Measurements from ENCODE around the gene ETNK2. TPM values are rescaled to one million over a fixed set of nuclear protein-coding genes. Genes with fewer than 3 reads are reported as not detected.

ETNK2 gene
- total and polyA plus RNA-seq, 2 donors (not counting 1 experiment from before 2014, with no cell fraction given): 0.49 to 2.8 TPM

- Histone ChIP-seq H2AFZ (ENCODE audit: insufficient read depth, low read depth, low read length, poor library complexity, severe bottlenecking) (no peak overlapping the region), H3K27ac (ENCODE audit: low read length in 2 of 2) (no peak overlapping the region), H3K4me3 (ENCODE audit: control extremely low read depth in 1 of 5, extremely low read depth in 1 of 5, insufficient read depth in 1 of 5, low read depth in 2 of 5, low read length in 4 of 5) (no peak overlapping the region), H3K4me1 (ENCODE audit: control insufficient read depth in 2 of 2, insufficient read depth in 2 of 2, low read length in 2 of 2) (peaks cover 17 to 21% of the 10 kb centered on the region in 2 donors), H4K20me1 (ENCODE audit: control insufficient read depth, insufficient read depth, low read length, poor library complexity, severe bottlenecking) (no peaks in the 10 kb centered on the region), H3K79me2 (ENCODE audit: control insufficient read depth, insufficient read depth, low read length) (no peaks in the 10 kb centered on the region), H3K27me3 (replicated peaks in 1 of 4; ENCODE audit: control extremely low read depth in 1 of 4, control insufficient read depth in 3 of 4, insufficient read depth in 4 of 4, low read length in 3 of 4) (peaks cover 0 to 13% (median 0%) of the 10 kb centered on the region in 4 experiments), H3K9ac (ENCODE audit: low read length) (no peak overlapping the region), H3K4me2 (replicated peaks; ENCODE audit: low read depth, low read length, poor library complexity, severe bottlenecking) (no peak overlapping the region), H3K36me3 (replicated peaks in 1 of 2; ENCODE audit: control extremely low read depth in 1 of 2, control insufficient read depth in 1 of 2, extremely low read depth in 1 of 2, insufficient read depth in 2 of 2, low read length in 1 of 2) (no peaks in the 10 kb centered on the region), H3K9me3 (ENCODE audit: control extremely low read depth in 1 of 3, control insufficient read depth in 2 of 3, insufficient read depth in 1 of 3, low read length in 2 of 3) (no peaks in the 10 kb centered on the region)
- no peak overlapping the region for H3K27ac Mint-ChIP-seq
- no peaks in the 10 kb centered on the region for H3K9me3 Mint-ChIP-seq (ENCODE audit: insufficient read depth)
- peaks cover 17% of the 10 kb centered on the region for H3K27me3 Mint-ChIP-seq
- no peak for ATAC-seq (ENCODE audit: low read depth)
- H3K4me1 Mint-ChIP-seq: peaks cover 16% of the 10 kb centered on the region
- WGBS (ENCODE audit: insufficient coverage): 88% methylated on average over 4 of the region's 4 CpGs
- ChIA-PET POLR2A (no interaction called here), CTCF (interaction anchor here (0.7 to 1.0 kb wide), 2 partner anchors 10 to 87 kb away, joined by 3 read pairs; no protein-coding TSS in a partner anchor)
- intact Hi-C loops (cut with micrococcal nuclease): no loop called here
- no peak overlapping the region for H3K4me3 Mint-ChIP-seq
- DNase-seq: no peak
- TF ChIP-seq EZH2 (IDR thresholded peaks at IDR 0.05; ENCODE audit: borderline replicate concordance, insufficient read depth, low read depth, low read length, poor library complexity, severe bottlenecking) (no peak), CTCF (IDR thresholded peaks at IDR 0.05) (no peak)
These were observed 53.2 kb downstream of the ETNK2 start for GRCh38 chr1:204098683-204099082.

DNA sequence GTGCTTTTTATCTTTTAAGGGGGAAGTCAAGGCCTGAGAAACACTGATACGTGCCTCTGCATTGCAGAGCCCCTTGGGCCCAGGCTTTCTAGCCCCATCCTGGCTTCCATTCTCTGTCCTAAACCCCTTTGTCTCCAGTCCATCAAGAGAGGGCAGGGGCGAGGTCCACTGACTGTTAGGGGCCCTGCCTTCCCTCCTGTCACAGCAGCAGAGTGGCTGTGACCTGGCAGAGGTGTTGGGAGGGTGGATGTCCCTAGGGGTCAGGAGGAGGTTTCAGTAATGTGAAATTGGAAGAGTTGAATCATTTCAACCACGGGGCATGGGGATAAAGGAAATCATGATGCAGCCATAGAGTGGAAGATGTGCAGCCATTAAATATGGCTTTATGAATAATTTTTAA is 54.9 kb downstream of the ETNK2 start:
- H3K9ac ChIP-seq (ENCODE audit: low read length): no peak overlapping the region
- intact Hi-C loops (cut with micrococcal nuclease): no loop called here
- no peaks in the 10 kb centered on the region for H3K4me1 Mint-ChIP-seq
- ChIA-PET CTCF (no interaction called here), POLR2A (no interaction called here)
- DNase-seq (no peak), ATAC-seq (ENCODE audit: low read depth) (no peak)
- no peak overlapping the region for H3K27ac Mint-ChIP-seq
- H3K9me3 Mint-ChIP-seq (ENCODE audit: insufficient read depth): no peaks in the 10 kb centered on the region
- TF ChIP-seq EZH2 (IDR thresholded peaks at IDR 0.05; ENCODE audit: borderline replicate concordance, insufficient read depth, low read depth, low read length, poor library complexity, severe bottlenecking) (no peak), CTCF (IDR thresholded peaks at IDR 0.05) (no peak)
- H2AFZ ChIP-seq (ENCODE audit: insufficient read depth, low read depth, low read length, poor library complexity, severe bottlenecking): no peak overlapping the region
- H3K4me2 ChIP-seq (replicated peaks; ENCODE audit: low read depth, low read length, poor library complexity, severe bottlenecking): no peak overlapping the region
- no peaks in the 10 kb centered on the region for H3K36me3 ChIP-seq (replicated peaks in 1 of 2; ENCODE audit: control extremely low read depth in 1 of 2, control insufficient read depth in 1 of 2, extremely low read depth in 1 of 2, insufficient read depth in 2 of 2, low read length in 1 of 2)
- no peak overlapping the region for H3K4me3 ChIP-seq (ENCODE audit: control extremely low read depth in 1 of 5, extremely low read depth in 1 of 5, insufficient read depth in 1 of 5, low read depth in 2 of 5, low read length in 4 of 5)
- H3K4me3 Mint-ChIP-seq: no peak overlapping the region
- no peaks in the 10 kb centered on the region for H3K9me3 ChIP-seq (ENCODE audit: control extremely low read depth in 1 of 3, control insufficient read depth in 2 of 3, insufficient read depth in 1 of 3, low read length in 2 of 3)
- no peaks in the 10 kb centered on the region for H4K20me1 ChIP-seq (ENCODE audit: control insufficient read depth, insufficient read depth, low read length, poor library complexity, severe bottlenecking)
- WGBS (ENCODE audit: insufficient coverage): 50% methylated on average over 1 of the region's 3 CpGs
- H3K27me3 Mint-ChIP-seq: peaks cover 24% of the 10 kb centered on the region
- no peak overlapping the region for H3K27ac ChIP-seq (ENCODE audit: low read length in 2 of 2)
- peaks cover 0 to 3% of the 10 kb centered on the region in 2 donors for H3K4me1 ChIP-seq (ENCODE audit: control insufficient read depth in 2 of 2, insufficient read depth in 2 of 2, low read length in 2 of 2)
- H3K27me3 ChIP-seq (replicated peaks in 1 of 4; ENCODE audit: control extremely low read depth in 1 of 4, control insufficient read depth in 3 of 4, insufficient read depth in 4 of 4, low read length in 3 of 4): peaks cover 0 to 11% (median 0%) of the 10 kb centered on the region in 4 experiments
- H3K79me2 ChIP-seq (ENCODE audit: control insufficient read depth, insufficient read depth, low read length): no peaks in the 10 kb centered on the region
